ENCODE data around the gene PRKD3.

Gene PRKD3

DNA sequence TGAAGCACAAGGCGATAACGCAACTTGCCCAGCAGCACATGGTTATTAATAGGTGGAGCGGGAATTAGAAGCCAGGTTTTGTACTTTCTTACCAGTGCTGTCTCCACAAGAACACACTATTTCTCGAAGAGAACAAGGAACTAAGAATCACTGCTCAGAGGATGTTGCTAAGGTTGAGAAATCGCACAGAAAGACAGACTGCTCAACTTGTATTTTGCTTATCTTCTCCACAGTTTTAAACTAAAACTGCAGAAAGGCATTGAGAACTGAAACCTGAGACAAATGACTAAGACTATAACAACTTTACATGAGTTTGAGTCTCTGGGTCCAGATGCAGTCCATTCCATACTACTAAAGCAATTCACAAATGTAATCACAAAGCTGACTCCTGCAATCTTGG lies 6.2 kb downstream of the PRKD3 start:
- no peak overlapping the region for H3K4me3 ChIP-seq (ENCODE audit: low read length in 2 of 2)
- no peaks in the 10 kb centered on the region for H3K36me3 ChIP-seq (ENCODE audit: control insufficient read depth in 2 of 2, insufficient read depth in 2 of 2, low read length in 2 of 2)
- H3K9ac ChIP-seq (ENCODE audit: low read depth in 1 of 2, low read length in 2 of 2): no peak overlapping the region
- peak overlapping the region in 1 of 2 donors; percentile 19 for H3K27ac ChIP-seq (ENCODE audit: low read depth in 2 of 2, low read length in 2 of 2)
- H3K4me1 ChIP-seq (ENCODE audit: control insufficient read depth in 2 of 2, insufficient read depth in 2 of 2, low read length in 2 of 2): peaks cover 2 to 7% of the 10 kb centered on the region in 2 donors
- no peaks in the 10 kb centered on the region for H3K27me3 ChIP-seq (ENCODE audit: control insufficient read depth in 2 of 2, insufficient read depth in 2 of 2, low read length in 2 of 2)
- H3K9me3 ChIP-seq (ENCODE audit: control insufficient read depth in 2 of 2, low read length in 2 of 2): no peaks in the 10 kb centered on the region

GRCh38 chr2:37317746-37318145 lies 6.9 kb downstream of the PRKD3 start:
- H3K4me3 ChIP-seq (ENCODE audit: low read length in 2 of 2): no peak overlapping the region
- H3K36me3 ChIP-seq (ENCODE audit: control insufficient read depth in 2 of 2, insufficient read depth in 2 of 2, low read length in 2 of 2): no peaks in the 10 kb centered on the region
- no peaks in the 10 kb centered on the region for H3K9me3 ChIP-seq (ENCODE audit: control insufficient read depth in 2 of 2, low read length in 2 of 2)
- peaks cover 2 to 4% of the 10 kb centered on the region in 2 donors for H3K4me1 ChIP-seq (ENCODE audit: control insufficient read depth in 2 of 2, insufficient read depth in 2 of 2, low read length in 2 of 2)
- H3K27ac ChIP-seq (ENCODE audit: low read depth in 2 of 2, low read length in 2 of 2): no peak overlapping the region
- H3K9ac ChIP-seq (ENCODE audit: low read depth in 1 of 2, low read length in 2 of 2): no peak overlapping the region
- H3K27me3 ChIP-seq (ENCODE audit: control insufficient read depth in 2 of 2, insufficient read depth in 2 of 2, low read length in 2 of 2): no peaks in the 10 kb centered on the region

GRCh38 chr2:37316181-37316580 lies 8.5 kb downstream of the PRKD3 start:
- peaks cover 0 to 2% of the 10 kb centered on the region in 2 donors for H3K4me1 ChIP-seq (ENCODE audit: control insufficient read depth in 2 of 2, insufficient read depth in 2 of 2, low read length in 2 of 2)
- H3K9me3 ChIP-seq (ENCODE audit: control insufficient read depth in 2 of 2, low read length in 2 of 2): no peaks in the 10 kb centered on the region
- no peaks in the 10 kb centered on the region for H3K36me3 ChIP-seq (ENCODE audit: control insufficient read depth in 2 of 2, insufficient read depth in 2 of 2, low read length in 2 of 2)
- no peak overlapping the region for H3K27ac ChIP-seq (ENCODE audit: low read depth in 2 of 2, low read length in 2 of 2)
- no peak overlapping the region for H3K9ac ChIP-seq (ENCODE audit: low read depth in 1 of 2, low read length in 2 of 2)
- H3K4me3 ChIP-seq (ENCODE audit: low read length in 2 of 2): no peak overlapping the region
- H3K27me3 ChIP-seq (ENCODE audit: control insufficient read depth in 2 of 2, insufficient read depth in 2 of 2, low read length in 2 of 2): no peaks in the 10 kb centered on the region

DNA sequence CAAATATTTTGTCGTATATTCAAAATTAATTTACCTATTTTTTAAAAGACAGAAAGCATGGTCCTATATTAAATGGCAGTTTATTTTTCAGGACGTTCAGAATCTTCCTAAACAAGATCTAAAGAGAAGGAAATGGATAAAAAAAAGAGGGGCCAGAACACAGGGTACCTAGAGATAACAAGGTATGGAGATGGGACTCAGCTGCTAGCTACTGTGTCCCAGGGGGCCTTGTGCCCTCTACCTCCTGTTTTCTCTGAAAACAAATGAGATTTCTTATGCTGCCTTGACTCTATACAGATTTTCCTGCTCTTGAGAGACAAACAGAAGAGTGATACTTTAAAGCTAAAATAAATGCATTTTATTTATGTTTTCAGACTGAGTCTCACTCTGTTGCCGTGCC lies 9.3 kb downstream of the PRKD3 start:
- no peaks in the 10 kb centered on the region for H3K27me3 ChIP-seq (ENCODE audit: control insufficient read depth in 2 of 2, insufficient read depth in 2 of 2, low read length in 2 of 2)
- H3K4me3 ChIP-seq (ENCODE audit: low read length in 2 of 2): no peak overlapping the region
- H3K9me3 ChIP-seq (ENCODE audit: control insufficient read depth in 2 of 2, low read length in 2 of 2): no peaks in the 10 kb centered on the region
- H3K9ac ChIP-seq (ENCODE audit: low read depth in 1 of 2, low read length in 2 of 2): no peak overlapping the region
- peaks cover 0 to 2% of the 10 kb centered on the region in 2 donors for H3K4me1 ChIP-seq (ENCODE audit: control insufficient read depth in 2 of 2, insufficient read depth in 2 of 2, low read length in 2 of 2)
- no peaks in the 10 kb centered on the region for H3K36me3 ChIP-seq (ENCODE audit: control insufficient read depth in 2 of 2, insufficient read depth in 2 of 2, low read length in 2 of 2)
- H3K27ac ChIP-seq (ENCODE audit: low read depth in 2 of 2, low read length in 2 of 2): no peak overlapping the region

- Histone ChIP-seq H3K4me1 (ENCODE audit: control insufficient read depth in 2 of 2, insufficient read depth in 2 of 2, low read length in 2 of 2) (peaks cover 8 to 17% of the 10 kb centered on the region in 2 donors), H3K9me3 (ENCODE audit: control insufficient read depth in 2 of 2, low read length in 2 of 2) (no peaks in the 10 kb centered on the region), H3K27ac (ENCODE audit: low read depth in 2 of 2, low read length in 2 of 2) (no peak overlapping the region), H3K36me3 (ENCODE audit: control insufficient read depth in 2 of 2, insufficient read depth in 2 of 2, low read length in 2 of 2) (no peaks in the 10 kb centered on the region), H3K9ac (ENCODE audit: low read depth in 1 of 2, low read length in 2 of 2) (no peak overlapping the region), H3K27me3 (ENCODE audit: control insufficient read depth in 2 of 2, insufficient read depth in 2 of 2, low read length in 2 of 2) (no peaks in the 10 kb centered on the region), H3K4me3 (ENCODE audit: low read length in 2 of 2) (no peak overlapping the region)
Measured at GRCh38 chr2:37307500-37307899, 17.1 kb downstream of the PRKD3 start.

GRCh38 chr2:37306024-37306423 lies 18.6 kb downstream of the PRKD3 start:
- Histone ChIP-seq H3K36me3 (ENCODE audit: control insufficient read depth in 2 of 2, insufficient read depth in 2 of 2, low read length in 2 of 2) (no peaks in the 10 kb centered on the region), H3K27ac (ENCODE audit: low read depth in 2 of 2, low read length in 2 of 2) (peak overlapping the region; percentile 28 to 33), H3K9ac (ENCODE audit: low read depth in 1 of 2, low read length in 2 of 2) (no peak overlapping the region), H3K4me3 (ENCODE audit: low read length in 2 of 2) (no peak overlapping the region), H3K9me3 (ENCODE audit: control insufficient read depth in 2 of 2, low read length in 2 of 2) (no peaks in the 10 kb centered on the region), H3K4me1 (ENCODE audit: control insufficient read depth in 2 of 2, insufficient read depth in 2 of 2, low read length in 2 of 2) (peaks cover 8 to 15% of the 10 kb centered on the region in 2 donors), H3K27me3 (ENCODE audit: control insufficient read depth in 2 of 2, insufficient read depth in 2 of 2, low read length in 2 of 2) (no peaks in the 10 kb centered on the region)

- Histone ChIP-seq H3K4me1 (ENCODE audit: control insufficient read depth in 2 of 2, insufficient read depth in 2 of 2, low read length in 2 of 2) (peaks cover 8 to 15% of the 10 kb centered on the region in 2 donors), H3K27me3 (ENCODE audit: control insufficient read depth in 2 of 2, insufficient read depth in 2 of 2, low read length in 2 of 2) (no peaks in the 10 kb centered on the region), H3K9me3 (ENCODE audit: control insufficient read depth in 2 of 2, low read length in 2 of 2) (no peaks in the 10 kb centered on the region), H3K36me3 (ENCODE audit: control insufficient read depth in 2 of 2, insufficient read depth in 2 of 2, low read length in 2 of 2) (no peaks in the 10 kb centered on the region), H3K4me3 (ENCODE audit: low read length in 2 of 2) (no peak overlapping the region), H3K9ac (ENCODE audit: low read depth in 1 of 2, low read length in 2 of 2) (no peak overlapping the region), H3K27ac (ENCODE audit: low read depth in 2 of 2, low read length in 2 of 2) (no peak overlapping the region)
Measured at GRCh38 chr2:37302701-37303252, 21.9 kb downstream of the PRKD3 start.

- H3K4me3 ChIP-seq (ENCODE audit: low read length in 2 of 2): no peak overlapping the region
- no peaks in the 10 kb centered on the region for H3K36me3 ChIP-seq (ENCODE audit: control insufficient read depth in 2 of 2, insufficient read depth in 2 of 2, low read length in 2 of 2)
- no peaks in the 10 kb centered on the region for H3K9me3 ChIP-seq (ENCODE audit: control insufficient read depth in 2 of 2, low read length in 2 of 2)
- no peak overlapping the region for H3K27ac ChIP-seq (ENCODE audit: low read depth in 2 of 2, low read length in 2 of 2)
- H3K27me3 ChIP-seq (ENCODE audit: control insufficient read depth in 2 of 2, insufficient read depth in 2 of 2, low read length in 2 of 2): no peaks in the 10 kb centered on the region
- peaks cover 8 to 10% of the 10 kb centered on the region in 2 donors for H3K4me1 ChIP-seq (ENCODE audit: control insufficient read depth in 2 of 2, insufficient read depth in 2 of 2, low read length in 2 of 2)
- no peak overlapping the region for H3K9ac ChIP-seq (ENCODE audit: low read depth in 1 of 2, low read length in 2 of 2)
Measured at GRCh38 chr2:37301408-37301807, 23.2 kb downstream of the PRKD3 start.

DNA sequence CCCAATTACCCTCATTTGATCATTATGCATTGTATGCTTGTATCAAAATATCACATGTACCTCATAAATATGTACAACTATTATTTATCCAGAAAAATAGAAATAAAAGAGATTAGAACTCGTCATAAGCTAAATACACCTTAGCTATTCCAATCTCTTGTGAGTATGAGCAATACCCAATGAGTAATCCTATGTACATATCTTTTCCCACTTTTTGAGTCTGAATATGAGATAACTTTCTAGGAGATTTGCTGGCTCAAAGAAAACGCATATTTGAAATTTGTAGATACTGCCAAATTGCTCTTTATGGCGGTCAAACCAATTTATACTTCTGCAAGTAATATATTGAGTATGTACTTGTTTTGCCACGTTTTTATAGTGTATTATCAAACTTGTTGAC lies 24.1 kb downstream of the PRKD3 start:
- Histone ChIP-seq H3K27me3 (ENCODE audit: control insufficient read depth in 2 of 2, insufficient read depth in 2 of 2, low read length in 2 of 2) (no peaks in the 10 kb centered on the region), H3K9me3 (ENCODE audit: control insufficient read depth in 2 of 2, low read length in 2 of 2) (no peaks in the 10 kb centered on the region), H3K9ac (ENCODE audit: low read depth in 1 of 2, low read length in 2 of 2) (no peak overlapping the region), H3K4me3 (ENCODE audit: low read length in 2 of 2) (no peak overlapping the region), H3K4me1 (ENCODE audit: control insufficient read depth in 2 of 2, insufficient read depth in 2 of 2, low read length in 2 of 2) (peaks cover 6% of the 10 kb centered on the region in 2 donors), H3K36me3 (ENCODE audit: control insufficient read depth in 2 of 2, insufficient read depth in 2 of 2, low read length in 2 of 2) (no peaks in the 10 kb centered on the region), H3K27ac (ENCODE audit: low read depth in 2 of 2, low read length in 2 of 2) (no peak overlapping the region)

DNA sequence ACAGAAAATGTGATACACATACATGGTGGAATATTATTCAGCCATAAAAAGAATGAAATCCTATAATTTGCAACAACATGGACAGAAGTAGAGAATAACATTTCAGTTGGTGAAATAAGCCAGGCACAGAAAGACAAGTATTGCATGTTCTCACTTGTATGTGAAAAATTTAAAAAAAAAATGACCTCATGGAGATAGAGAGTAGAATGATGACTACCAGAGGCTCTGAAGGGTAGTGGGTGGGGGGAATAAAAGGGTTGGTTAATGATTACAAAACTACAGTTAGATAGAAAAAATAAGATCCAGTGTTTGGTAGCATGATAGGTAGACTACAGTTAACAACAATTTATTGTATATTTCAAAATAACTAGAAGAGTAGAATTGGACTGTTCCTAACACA lies 24.5 kb downstream of the PRKD3 start:
- Histone ChIP-seq H3K27ac (ENCODE audit: low read depth in 2 of 2, low read length in 2 of 2) (no peak overlapping the region), H3K27me3 (ENCODE audit: control insufficient read depth in 2 of 2, insufficient read depth in 2 of 2, low read length in 2 of 2) (no peaks in the 10 kb centered on the region), H3K4me3 (ENCODE audit: low read length in 2 of 2) (no peak overlapping the region), H3K9me3 (ENCODE audit: control insufficient read depth in 2 of 2, low read length in 2 of 2) (no peaks in the 10 kb centered on the region), H3K9ac (ENCODE audit: low read depth in 1 of 2, low read length in 2 of 2) (no peak overlapping the region), H3K36me3 (ENCODE audit: control insufficient read depth in 2 of 2, insufficient read depth in 2 of 2, low read length in 2 of 2) (no peaks in the 10 kb centered on the region), H3K4me1 (ENCODE audit: control insufficient read depth in 2 of 2, insufficient read depth in 2 of 2, low read length in 2 of 2) (peaks cover 3 to 4% of the 10 kb centered on the region in 2 donors)

- Histone ChIP-seq H3K36me3 (ENCODE audit: control insufficient read depth in 2 of 2, insufficient read depth in 2 of 2, low read length in 2 of 2) (no peaks in the 10 kb centered on the region), H3K4me1 (ENCODE audit: control insufficient read depth in 2 of 2, insufficient read depth in 2 of 2, low read length in 2 of 2) (no peaks in the 10 kb centered on the region), H3K9me3 (ENCODE audit: control insufficient read depth in 2 of 2, low read length in 2 of 2) (no peaks in the 10 kb centered on the region), H3K9ac (ENCODE audit: low read depth in 1 of 2, low read length in 2 of 2) (no peak overlapping the region), H3K4me3 (ENCODE audit: low read length in 2 of 2) (no peak overlapping the region), H3K27me3 (ENCODE audit: control insufficient read depth in 2 of 2, insufficient read depth in 2 of 2, low read length in 2 of 2) (no peaks in the 10 kb centered on the region), H3K27ac (ENCODE audit: low read depth in 2 of 2, low read length in 2 of 2) (no peak overlapping the region)
Measured at GRCh38 chr2:37297632-37298031, 27.0 kb downstream of the PRKD3 start.

Data from mucosa of rectum (tissue), 2 donors.